GM12874 (cell line): Measurements from ENCODE around the gene PROKR2.

Source experiments
- CTCF ChIP-seq: IDR thresholded peaks from 2 replicates; pipeline ENCODE4 v1.5.1; 2011; ENCODE audit warnings: low read depth, mild to moderate bottlenecking, control low read depth, low read length, moderate library complexity; ENCODE audit not compliant: insufficient read depth

PROKR2 gene

GRCh38 chr20:5354901-5355300, 38.1 kb upstream of the PROKR2 start:
- no peak for TF ChIP-seq CTCF

GRCh38 chr20:5353624-5354496, 37.1 kb upstream of the PROKR2 start:
- no peak for TF ChIP-seq CTCF

GRCh38 chr20:5349448-5349847, 32.7 kb upstream of the PROKR2 start:
- no peak for TF ChIP-seq CTCF

GRCh38 chr20:5342021-5342420, 25.3 kb upstream of the PROKR2 start:
- no peak for TF ChIP-seq CTCF

GRCh38 chr20:5331340-5331739, 14.6 kb upstream of the PROKR2 start:
- no peak for TF ChIP-seq CTCF

- no peak for TF ChIP-seq CTCF
These were observed 11.5 kb upstream of the PROKR2 start for GRCh38 chr20:5328268-5328667.

- no peak for TF ChIP-seq CTCF
These were observed 10.6 kb upstream of the PROKR2 start for GRCh38 chr20:5327356-5327755.
